HG02884 (cell line): Measurements from ENCODE around the gene STOX2.
"Not testable (repeated sequence)": the region's sequence is repeated elsewhere in the genome, so short reads cannot be mapped to it uniquely, and the experiment has no call there.

Experiments
- ATAC-seq: cut with Tn5 transposase; IDR thresholded peaks from one replicate; pipeline ENCODE4 v1.9.1; 2021; ENCODE audit warnings: mild to moderate bottlenecking, moderate library complexity; ENCODE audit not compliant: unreplicated experiment

The STOX2 gene

GRCh38 chr4:184019667-184020623 lies 114.8 kb downstream of the STOX2 start:
- no peak for ATAC-seq

- no peak for ATAC-seq
Observed at GRCh38 chr4:184021389-184021788, 116.3 kb downstream of the STOX2 start.

- no peak for ATAC-seq
Observed at GRCh38 chr4:184022679-184023383, 117.7 kb downstream of the STOX2 start.

- ATAC-seq, result no peak
Observed at GRCh38 chr4:184024637-184025036, 119.5 kb downstream of the STOX2 start.

- ATAC-seq, result no peak
Observed at GRCh38 chr4:184028561-184029374, 123.7 kb downstream of the STOX2 start.

- no peak for ATAC-seq
Observed at GRCh38 chr4:184030036-184030435, 124.9 kb downstream of the STOX2 start.

- ATAC-seq, result no peak
Observed at GRCh38 chr4:184030764-184031163, 125.7 kb downstream of the STOX2 start.

GRCh38 chr4:184032091-184032490 lies 127.0 kb downstream of the STOX2 start:
- ATAC-seq, result no peak

GRCh38 chr4:184039963-184040383 lies 134.9 kb downstream of the STOX2 start:
- peak; percentile 62 for ATAC-seq

- no peak for ATAC-seq
Observed at GRCh38 chr4:184041156-184041555, 136.0 kb downstream of the STOX2 start.

GRCh38 chr4:184046148-184046547 lies 141.0 kb downstream of the STOX2 start:
- ATAC-seq, result no peak

GRCh38 chr4:184051262-184051661 lies 146.2 kb downstream of the STOX2 start:
- not testable (repeated sequence) for ATAC-seq

GRCh38 chr4:184052616-184053015 lies 147.5 kb downstream of the STOX2 start:
- no peak for ATAC-seq

GRCh38 chr4:184053434-184053833 lies 148.3 kb downstream of the STOX2 start:
- ATAC-seq, result no peak

- no peak for ATAC-seq
Observed at GRCh38 chr4:184056877-184057276, 151.8 kb downstream of the STOX2 start.

- no peak for ATAC-seq
Observed at GRCh38 chr4:184058026-184058425, 152.9 kb downstream of the STOX2 start.

GRCh38 chr4:184059099-184059498 lies 154.0 kb downstream of the STOX2 start:
- ATAC-seq, result no peak

GRCh38 chr4:184061582-184061981 lies 156.5 kb downstream of the STOX2 start:
- no peak for ATAC-seq

GRCh38 chr4:184062769-184063168 lies 157.7 kb downstream of the STOX2 start:
- ATAC-seq, result no peak

GRCh38 chr4:184064877-184065276 lies 159.8 kb downstream of the STOX2 start:
- no peak for ATAC-seq
